Cortex of kidney (tissue), 1 donor: ENCODE results near the gene EBLN2.

Source experiments
- DNase-seq: peaks from one replicate; lab custom pipeline; 2025; lab: John Stamatoyannopoulos, UW

The EBLN2 gene

DNA sequence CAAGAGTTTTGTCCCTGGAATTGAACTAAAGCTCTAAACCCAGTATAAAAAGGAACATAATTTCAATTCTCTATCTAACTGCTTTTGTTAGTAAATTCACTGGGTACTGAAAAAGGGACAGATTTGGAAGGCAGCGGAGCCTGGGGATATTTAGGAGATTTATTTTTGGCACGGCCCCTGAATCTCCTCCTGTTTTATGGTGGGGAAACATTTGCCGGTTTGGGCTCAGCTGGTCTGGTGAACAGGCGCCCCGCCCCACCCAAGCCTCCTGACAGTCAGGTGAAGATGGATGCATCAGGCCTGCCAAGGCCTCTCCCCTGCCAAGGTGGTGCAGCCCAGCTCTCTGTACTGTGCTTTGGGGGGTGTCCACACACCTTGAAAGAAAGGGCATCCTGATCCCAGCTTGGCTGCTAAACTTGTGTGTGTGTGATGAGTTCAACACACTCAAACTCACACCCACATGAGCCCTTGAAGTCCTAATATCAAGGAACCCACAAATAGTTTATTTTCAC is 46.3 kb downstream of the EBLN2 start:
- DNase-seq = no peak

DNA sequence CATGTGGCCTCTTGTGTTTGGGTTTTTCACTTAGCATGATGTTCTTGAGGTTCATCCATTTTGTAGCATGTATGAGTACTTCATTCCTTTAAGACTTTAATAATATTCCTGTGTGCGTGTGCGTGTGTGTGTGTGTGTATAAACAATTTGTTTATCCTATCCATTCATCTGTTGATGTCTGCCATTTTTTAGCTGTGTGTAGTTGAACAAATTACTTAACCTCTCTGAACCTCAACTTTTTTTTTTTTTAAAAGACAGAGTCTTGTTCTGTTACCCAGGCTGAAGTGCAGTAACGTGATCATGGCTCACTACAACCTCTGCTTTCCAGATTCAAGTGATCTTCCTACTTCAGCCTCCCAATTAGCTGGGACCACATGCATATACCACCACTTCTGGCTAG is 47.3 kb downstream of the EBLN2 start:
- no peak for DNase-seq

DNA sequence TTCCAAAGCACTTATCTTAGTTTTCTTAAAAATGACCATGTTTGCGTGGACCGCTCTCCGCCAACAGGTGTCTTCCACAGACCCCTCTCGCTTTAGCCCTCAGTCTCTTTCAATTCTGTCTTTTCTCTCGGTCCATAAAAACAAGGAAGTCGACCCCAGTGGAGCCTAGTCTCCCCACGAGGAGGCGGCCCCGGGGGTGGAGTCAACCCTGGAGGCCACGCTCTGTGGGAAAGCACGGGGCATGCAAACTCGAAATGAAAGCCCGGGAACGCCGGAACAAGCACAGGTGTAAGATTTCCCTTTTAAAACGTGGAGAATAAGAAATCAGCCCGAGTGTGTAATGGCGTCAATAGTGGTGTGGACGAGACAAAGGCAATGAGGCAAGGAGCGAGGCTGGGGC is 49.1 kb downstream of the EBLN2 start:
- no peak for DNase-seq
